ENCODE measurements around the gene MRPS16. TPM values are rescaled to one million over a fixed set of nuclear protein-coding genes. Genes with fewer than 3 reads are reported as not detected.

MRPS16 gene
- total RNA-seq, 1 donor from 2014 or later, result 65.2 TPM

DNA sequence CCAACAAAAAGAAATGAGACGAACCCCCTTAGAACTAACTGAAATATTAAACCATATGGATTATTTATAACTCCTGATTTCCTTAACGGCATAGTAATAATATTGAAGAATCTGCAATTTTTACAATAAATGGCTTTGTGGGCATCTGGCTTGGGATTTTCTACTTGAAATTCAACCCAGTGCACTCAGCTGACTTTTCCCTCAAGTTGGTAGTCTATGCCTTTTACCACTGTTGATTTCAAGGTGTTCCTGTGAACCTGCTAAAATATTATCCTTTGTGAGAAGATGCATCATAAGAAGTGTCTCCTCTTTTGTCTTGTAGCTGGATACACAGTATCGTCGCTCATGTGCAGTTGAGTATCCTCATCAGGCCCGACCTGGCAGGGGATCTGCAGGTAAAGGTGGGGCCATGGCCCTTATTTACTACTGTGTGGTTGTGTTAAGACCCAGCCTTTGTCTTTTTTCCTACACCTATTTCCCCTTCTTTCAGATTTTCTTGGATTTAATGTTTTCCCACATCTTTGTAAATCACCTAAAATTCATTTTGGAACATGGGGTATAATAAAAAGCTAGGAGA, 13.4 kb downstream of the MRPS16 start:
- no peaks in the 10 kb centered on the region for H3K9me3 Mint-ChIP-seq
- peaks cover 3% of the 10 kb centered on the region for H3K4me1 Mint-ChIP-seq
- no peak overlapping the region for H3K4me3 Mint-ChIP-seq
- no peaks in the 10 kb centered on the region for H3K27me3 Mint-ChIP-seq (ENCODE audit: low read depth)
- TF ChIP-seq, protein P1, sequence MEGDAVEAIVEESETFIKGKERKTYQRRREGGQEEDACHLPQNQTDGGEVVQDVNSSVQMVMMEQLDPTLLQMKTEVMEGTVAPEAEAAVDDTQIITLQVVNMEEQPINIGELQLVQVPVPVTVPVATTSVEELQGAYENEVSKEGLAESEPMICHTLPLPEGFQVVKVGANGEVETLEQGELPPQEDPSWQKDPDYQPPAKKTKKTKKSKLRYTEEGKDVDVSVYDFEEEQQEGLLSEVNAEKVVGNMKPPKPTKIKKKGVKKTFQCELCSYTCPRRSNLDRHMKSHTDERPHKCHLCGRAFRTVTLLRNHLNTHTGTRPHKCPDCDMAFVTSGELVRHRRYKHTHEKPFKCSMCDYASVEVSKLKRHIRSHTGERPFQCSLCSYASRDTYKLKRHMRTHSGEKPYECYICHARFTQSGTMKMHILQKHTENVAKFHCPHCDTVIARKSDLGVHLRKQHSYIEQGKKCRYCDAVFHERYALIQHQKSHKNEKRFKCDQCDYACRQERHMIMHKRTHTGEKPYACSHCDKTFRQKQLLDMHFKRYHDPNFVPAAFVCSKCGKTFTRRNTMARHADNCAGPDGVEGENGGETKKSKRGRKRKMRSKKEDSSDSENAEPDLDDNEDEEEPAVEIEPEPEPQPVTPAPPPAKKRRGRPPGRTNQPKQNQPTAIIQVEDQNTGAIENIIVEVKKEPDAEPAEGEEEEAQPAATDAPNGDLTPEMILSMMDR (IDR thresholded peaks at IDR 0.05; ENCODE audit: unreplicated experiment), result no peak
- H3K27ac Mint-ChIP-seq, result no peak overlapping the region
- no peak for DNase-seq (ENCODE audit: low spot score in 2 of 2, unreplicated experiment in 2 of 2)
- peaks cover 24% of the 10 kb centered on the region for H3K36me3 Mint-ChIP-seq

DNA sequence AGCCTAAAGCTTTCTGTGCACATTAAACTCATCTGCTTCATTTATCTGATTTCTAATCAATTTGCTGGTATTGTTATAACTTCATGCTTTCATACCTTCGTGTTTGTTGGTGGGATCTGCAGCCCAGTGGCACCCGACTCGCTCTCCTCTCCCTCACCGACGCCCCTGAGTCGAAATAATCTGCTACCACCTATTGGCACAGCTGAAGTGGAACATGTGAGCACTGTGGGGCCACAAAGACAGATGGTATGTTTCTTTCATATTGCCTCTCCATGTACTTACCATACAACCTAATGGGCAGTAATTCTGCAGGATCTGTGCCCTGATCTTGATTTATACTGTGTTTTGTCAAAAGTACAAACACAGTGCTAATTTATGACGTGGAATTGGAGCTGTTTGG, 17.7 kb downstream of the MRPS16 start:
- no peaks in the 10 kb centered on the region for H3K27me3 Mint-ChIP-seq (ENCODE audit: low read depth)
- H3K36me3 Mint-ChIP-seq, result peaks cover 10% of the 10 kb centered on the region
- no peaks in the 10 kb centered on the region for H3K9me3 Mint-ChIP-seq
- no peak overlapping the region for H3K27ac Mint-ChIP-seq
- TF ChIP-seq, protein P1 (IDR thresholded peaks at IDR 0.05; ENCODE audit: unreplicated experiment), result no peak
- no peak overlapping the region for H3K4me3 Mint-ChIP-seq
- H3K4me1 Mint-ChIP-seq, result no peaks in the 10 kb centered on the region
- no peak for DNase-seq (ENCODE audit: low spot score in 2 of 2, unreplicated experiment in 2 of 2)

GRCh38 chr10:73233883-73234282, 18.6 kb downstream of the MRPS16 start:
- DNase-seq (ENCODE audit: low spot score in 2 of 2, unreplicated experiment in 2 of 2), result no peak
- Mint-ChIP-seq H3K4me1 (no peaks in the 10 kb centered on the region), H3K4me3 (no peak overlapping the region), H3K27me3 (ENCODE audit: low read depth) (no peaks in the 10 kb centered on the region), H3K9me3 (no peaks in the 10 kb centered on the region), H3K27ac (no peak overlapping the region), H3K36me3 (peaks cover 10% of the 10 kb centered on the region)
- TF ChIP-seq, protein P1 (IDR thresholded peaks at IDR 0.05; ENCODE audit: unreplicated experiment), result no peak

DNA sequence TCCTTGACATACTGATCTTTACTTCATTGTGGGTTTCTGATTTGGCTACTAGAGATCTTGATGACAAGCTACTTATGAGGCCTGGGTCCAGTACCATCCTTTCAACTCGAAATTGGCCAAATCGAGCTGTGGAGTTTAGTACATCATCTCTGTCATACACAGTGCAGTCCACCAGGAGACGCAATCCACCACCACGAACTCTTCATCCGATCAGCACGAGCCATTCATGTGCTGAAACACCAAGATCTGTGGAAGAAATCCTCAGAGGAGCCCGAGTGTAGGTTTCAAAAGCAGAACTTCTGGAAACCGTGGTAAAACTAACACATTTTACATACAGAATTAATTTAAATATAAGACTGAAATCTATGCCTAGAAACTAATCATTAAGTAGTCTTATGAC, 19.6 kb downstream of the MRPS16 start:
- Mint-ChIP-seq H3K27me3 (ENCODE audit: low read depth) (no peaks in the 10 kb centered on the region), H3K36me3 (peaks cover 11% of the 10 kb centered on the region), H3K4me1 (no peaks in the 10 kb centered on the region), H3K27ac (no peak overlapping the region), H3K4me3 (no peak overlapping the region), H3K9me3 (no peaks in the 10 kb centered on the region)
- TF ChIP-seq, protein P1 (IDR thresholded peaks at IDR 0.05; ENCODE audit: unreplicated experiment), result no peak
- DNase-seq (ENCODE audit: low spot score in 2 of 2, unreplicated experiment in 2 of 2), result no peak

- TF ChIP-seq, protein P1 (IDR thresholded peaks at IDR 0.05; ENCODE audit: unreplicated experiment), result no peak
- no peak overlapping the region for H3K4me3 Mint-ChIP-seq
- H3K27ac Mint-ChIP-seq, result no peak overlapping the region
- H3K27me3 Mint-ChIP-seq (ENCODE audit: low read depth), result no peaks in the 10 kb centered on the region
- H3K9me3 Mint-ChIP-seq, result no peaks in the 10 kb centered on the region
- no peaks in the 10 kb centered on the region for H3K4me1 Mint-ChIP-seq
- peaks cover 12% of the 10 kb centered on the region for H3K36me3 Mint-ChIP-seq
- DNase-seq (ENCODE audit: low spot score in 2 of 2, unreplicated experiment in 2 of 2), result no peak
These were observed 22.9 kb downstream of the MRPS16 start for GRCh38 chr10:73229567-73229966.

GRCh38 chr10:73228247-73228646, 24.2 kb downstream of the MRPS16 start:
- Mint-ChIP-seq H3K9me3 (no peaks in the 10 kb centered on the region), H3K36me3 (peaks cover 12% of the 10 kb centered on the region), H3K4me3 (no peak overlapping the region), H3K4me1 (no peaks in the 10 kb centered on the region), H3K27ac (no peak overlapping the region), H3K27me3 (ENCODE audit: low read depth) (no peaks in the 10 kb centered on the region)
- TF ChIP-seq, protein P1 (IDR thresholded peaks at IDR 0.05; ENCODE audit: unreplicated experiment), result no peak
- DNase-seq (ENCODE audit: low spot score in 2 of 2, unreplicated experiment in 2 of 2), result no peak
